Neural progenitor cell (in vitro differentiated cells): Measurements from ENCODE around the gene APOBEC3H. TPM values are rescaled to one million over a fixed set of nuclear protein-coding genes. Genes with fewer than 3 reads are reported as not detected.

ENCODE experiments used
- DNase-seq: peaks from one replicate; pipeline ENCODE4 v3.0.0-alpha.2; 2016; ENCODE audit warnings: low spot score
- H2AFZ ChIP-seq: fragments of 200-600 bp; sonication (generic); replicated peaks from 2 replicates; pipeline ENCODE4 v1.6.1; 2016; ENCODE audit warnings: antibody characterized with exemption
- H3F3A ChIP-seq: fragments of 200-600 bp; sonication (generic); 2 replicates; pipeline ENCODE4 v1.6.1; 2016; ENCODE audit warnings: antibody characterized with exemption, low read depth
- H3K27ac ChIP-seq: fragments of 200-600 bp; sonication (generic); 2 replicates; pipeline ENCODE4 v1.5.1; 2016; ENCODE audit warnings: mild to moderate bottlenecking
- H3K27me3 ChIP-seq: fragments of 200-600 bp; sonication (generic); 2 replicates; pipeline ENCODE4 v1.6.1; 2016; ENCODE audit warnings: mild to moderate bottlenecking, moderate library complexity
- H3K36me3 ChIP-seq: fragments of 200-600 bp; sonication (generic); 2 replicates; pipeline ENCODE4 v1.5.1; 2016
- H3K4me1 ChIP-seq: fragments of 200-600 bp; sonication (generic); 2 replicates; pipeline ENCODE4 v1.6.1; 2016; ENCODE audit warnings: mixed run types
- H3K4me2 ChIP-seq: fragments of 200-600 bp; sonication (generic); 2 replicates; pipeline ENCODE4 v1.6.1; 2016
- H3K4me3 ChIP-seq: fragments of 200-600 bp; sonication (generic); 2 replicates; pipeline ENCODE4 v1.5.1; 2016
- H3K79me2 ChIP-seq: fragments of 200-600 bp; sonication (generic); 2 replicates; pipeline ENCODE4 v1.6.1; 2016; ENCODE audit warnings: low read depth
- H3K9ac ChIP-seq: fragments of 200-600 bp; sonication (generic); 2 replicates; pipeline ENCODE4 v1.6.1; 2016
- H3K9me3 ChIP-seq: fragments of 200-600 bp; sonication (generic); 2 replicates; pipeline ENCODE4 v1.5.1; 2016; ENCODE audit warnings: low read depth
- H4K20me1 ChIP-seq: fragments of 200-600 bp; sonication (generic); 2 replicates; pipeline ENCODE4 v1.6.1; 2016; ENCODE audit warnings: low read depth
- H3K27ac Mint-ChIP-seq: 3 replicates; pipeline ENCODE4 v1.8.0; 2021; ENCODE audit warnings: mixed read lengths
- H3K27me3 Mint-ChIP-seq: 2 replicates; pipeline ENCODE4 v1.8.0; 2022; ENCODE audit warnings: low read depth, mild to moderate bottlenecking, inconsistent platforms, moderate library complexity, mixed read lengths; ENCODE audit not compliant: insufficient read depth
- H3K36me3 Mint-ChIP-seq: 3 replicates; pipeline ENCODE4 v1.8.0; 2021; ENCODE audit warnings: mixed read lengths
- H3K4me1 Mint-ChIP-seq: 3 replicates; pipeline ENCODE4 v1.8.0; 2021; ENCODE audit warnings: mixed read lengths
- H3K4me3 Mint-ChIP-seq: 3 replicates; pipeline ENCODE4 v1.8.0; 2021; ENCODE audit warnings: mild to moderate bottlenecking, moderate library complexity, mixed read lengths
- H3K9me3 Mint-ChIP-seq: 3 replicates; pipeline ENCODE4 v1.8.0; 2020; ENCODE audit warnings: mixed read lengths
- EZH2 ChIP-seq: fragments of 200-600 bp; sonication (generic); IDR thresholded peaks from 2 replicates; pipeline ENCODE4 v1.6.1; 2017; ENCODE audit warnings: antibody characterized with exemption, mild to moderate bottlenecking, moderate library complexity
- EZH2phosphoT487 ChIP-seq: fragments of 200-600 bp; sonication (generic); IDR thresholded peaks from 2 replicates; pipeline ENCODE4 v1.6.1; 2017; ENCODE audit warnings: antibody characterized with exemption
- total RNA-seq: library from RNA; depleted of rRNA; stranded (reverse); fragments of >200 nt; gene quantifications from 2 replicates; pipeline ENCODE4 v1.2.3, GENCODE V29; 2015; ENCODE audit warnings: low replicate concordance
- TF ChIP-seq, protein P1 (sequence below): fragments of 200-600 bp; sonication (generic); IDR thresholded peaks from 2 replicates; pipeline ENCODE4 v1.5.1; 2017; ENCODE audit warnings: antibody characterized with exemption, mild to moderate bottlenecking

The APOBEC3H gene
- total RNA-seq, 1 donor from 2014 or later = 1.4 TPM

DNA sequence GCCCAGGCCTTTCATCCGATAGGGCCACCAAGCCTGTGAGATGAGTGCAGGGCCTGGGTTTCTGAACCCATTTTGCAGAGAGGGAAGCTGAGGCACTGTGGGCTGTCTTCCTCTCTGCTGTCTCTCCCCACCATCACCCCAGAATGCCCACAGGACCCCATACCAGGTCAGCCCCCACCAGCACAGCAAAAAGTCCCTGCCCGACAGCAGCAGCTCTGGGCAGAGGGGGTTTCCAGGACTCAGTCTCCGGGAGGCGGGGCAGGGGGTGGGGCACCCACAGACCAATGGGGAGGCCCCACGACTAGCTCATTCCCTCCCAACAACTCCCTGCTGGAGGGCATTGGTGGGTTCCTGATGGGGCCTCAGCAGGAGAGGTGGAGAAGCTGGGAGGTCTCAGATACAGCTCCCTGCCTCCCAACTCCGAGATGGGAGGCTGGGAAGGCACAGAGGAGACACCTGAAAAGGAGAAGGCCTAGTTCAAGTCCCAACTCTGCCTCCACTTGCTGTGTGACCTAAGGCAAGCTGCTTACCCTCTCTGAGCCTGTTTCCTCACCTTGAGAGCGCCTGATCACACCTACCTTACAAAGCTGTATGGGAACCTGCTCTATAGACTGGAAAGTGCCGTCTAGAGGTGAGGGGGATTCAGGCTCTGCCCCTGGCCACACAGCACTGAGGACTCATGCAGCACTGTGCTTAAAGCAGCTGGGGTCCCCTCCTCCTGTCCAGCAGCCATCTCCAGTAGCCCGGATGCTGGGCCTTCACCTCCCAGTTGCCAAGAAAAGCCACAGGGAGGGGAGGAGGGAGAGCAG is 51.9 kb downstream of the APOBEC3H start:
- peaks cover 2% of the 10 kb centered on the region for H3K36me3 Mint-ChIP-seq
- Histone ChIP-seq H3K36me3 (no peaks in the 10 kb centered on the region), H3K4me2 (no peak overlapping the region), H3K4me3 (no peak overlapping the region), H3K79me2 (no peaks in the 10 kb centered on the region), H3K4me1 (peaks cover 10% of the 10 kb centered on the region), H3K9ac (no peak overlapping the region), H4K20me1 (no peaks in the 10 kb centered on the region), H3K9me3 (no peaks in the 10 kb centered on the region), H3K27me3 (peaks cover 35% of the 10 kb centered on the region), H3K27ac (no peak overlapping the region), H2AFZ (no peak overlapping the region), H3F3A (peaks cover 52% of the 10 kb centered on the region)
- TF ChIP-seq, protein P1, sequence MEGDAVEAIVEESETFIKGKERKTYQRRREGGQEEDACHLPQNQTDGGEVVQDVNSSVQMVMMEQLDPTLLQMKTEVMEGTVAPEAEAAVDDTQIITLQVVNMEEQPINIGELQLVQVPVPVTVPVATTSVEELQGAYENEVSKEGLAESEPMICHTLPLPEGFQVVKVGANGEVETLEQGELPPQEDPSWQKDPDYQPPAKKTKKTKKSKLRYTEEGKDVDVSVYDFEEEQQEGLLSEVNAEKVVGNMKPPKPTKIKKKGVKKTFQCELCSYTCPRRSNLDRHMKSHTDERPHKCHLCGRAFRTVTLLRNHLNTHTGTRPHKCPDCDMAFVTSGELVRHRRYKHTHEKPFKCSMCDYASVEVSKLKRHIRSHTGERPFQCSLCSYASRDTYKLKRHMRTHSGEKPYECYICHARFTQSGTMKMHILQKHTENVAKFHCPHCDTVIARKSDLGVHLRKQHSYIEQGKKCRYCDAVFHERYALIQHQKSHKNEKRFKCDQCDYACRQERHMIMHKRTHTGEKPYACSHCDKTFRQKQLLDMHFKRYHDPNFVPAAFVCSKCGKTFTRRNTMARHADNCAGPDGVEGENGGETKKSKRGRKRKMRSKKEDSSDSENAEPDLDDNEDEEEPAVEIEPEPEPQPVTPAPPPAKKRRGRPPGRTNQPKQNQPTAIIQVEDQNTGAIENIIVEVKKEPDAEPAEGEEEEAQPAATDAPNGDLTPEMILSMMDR = no peak
- TF ChIP-seq EZH2phosphoT487 (no peak), EZH2 (no peak)
- DNase-seq = peak; percentile 56
- H3K27me3 Mint-ChIP-seq = peaks cover 19% of the 10 kb centered on the region
- peaks cover 29% of the 10 kb centered on the region for H3K4me1 Mint-ChIP-seq
- no peaks in the 10 kb centered on the region for H3K9me3 Mint-ChIP-seq
- H3K4me3 Mint-ChIP-seq = no peak overlapping the region
- H3K27ac Mint-ChIP-seq = no peak overlapping the region

DNA sequence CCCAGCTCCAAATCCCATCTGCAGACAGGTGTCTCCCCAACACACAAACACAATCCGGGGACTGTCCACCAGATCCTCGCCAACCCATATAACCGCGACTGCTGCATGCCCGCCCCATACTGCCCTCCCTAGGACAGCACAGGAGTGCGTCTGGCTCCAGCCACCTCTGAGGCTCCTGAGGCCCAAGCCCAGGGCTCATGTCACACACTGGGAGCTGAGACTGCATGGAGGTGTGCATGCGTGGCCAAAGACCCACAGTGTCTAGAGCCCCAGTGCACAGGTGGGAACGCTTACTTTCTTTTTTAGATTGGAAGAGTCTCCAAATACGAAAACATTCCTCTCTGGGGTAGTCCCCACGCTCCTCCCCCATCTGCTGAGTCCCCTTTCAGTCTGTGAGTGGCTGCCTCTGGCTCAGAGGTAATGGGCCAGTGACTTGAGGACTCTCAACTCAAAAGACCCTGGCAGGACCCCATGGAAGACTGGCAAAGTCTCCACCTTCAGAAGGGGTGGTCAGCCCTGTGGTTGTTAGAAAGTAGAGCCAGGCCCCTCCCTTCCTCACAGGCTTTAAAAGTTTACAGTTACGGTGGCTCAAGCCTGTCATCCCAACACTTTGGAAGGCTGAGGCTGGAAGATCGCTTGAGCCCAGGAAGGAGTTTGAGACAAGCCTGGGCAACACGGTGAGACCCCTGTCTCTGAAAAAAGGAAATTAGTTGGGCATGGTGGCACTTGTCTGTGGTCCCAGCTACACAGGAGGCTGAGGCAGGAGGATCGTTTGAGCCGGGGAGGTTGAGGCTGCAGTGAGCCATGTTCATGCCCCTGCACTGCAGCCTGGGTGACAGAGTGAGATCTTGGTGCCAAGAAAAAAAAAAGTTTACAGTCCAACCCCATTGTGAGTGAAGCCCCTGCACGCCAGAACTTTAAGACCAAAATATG is 53.1 kb downstream of the APOBEC3H start:
- Histone ChIP-seq H2AFZ (no peak overlapping the region), H3K79me2 (no peaks in the 10 kb centered on the region), H3K4me1 (peaks cover 4% of the 10 kb centered on the region), H3K9me3 (no peaks in the 10 kb centered on the region), H3K36me3 (no peaks in the 10 kb centered on the region), H3K27ac (no peak overlapping the region), H4K20me1 (no peaks in the 10 kb centered on the region), H3K27me3 (peaks cover 37% of the 10 kb centered on the region), H3F3A (peaks cover 42% of the 10 kb centered on the region), H3K4me2 (no peak overlapping the region), H3K9ac (no peak overlapping the region), H3K4me3 (no peak overlapping the region)
- Mint-ChIP-seq H3K27ac (no peak overlapping the region), H3K36me3 (peaks cover 2% of the 10 kb centered on the region), H3K9me3 (no peaks in the 10 kb centered on the region), H3K4me1 (peaks cover 21% of the 10 kb centered on the region), H3K27me3 (peaks cover 25% of the 10 kb centered on the region), H3K4me3 (peak overlapping the region; percentile 59)
- DNase-seq = peak; percentile 40
- TF ChIP-seq, protein P1 = peak; percentile 11
- TF ChIP-seq EZH2 (no peak), EZH2phosphoT487 (no peak)

DNA sequence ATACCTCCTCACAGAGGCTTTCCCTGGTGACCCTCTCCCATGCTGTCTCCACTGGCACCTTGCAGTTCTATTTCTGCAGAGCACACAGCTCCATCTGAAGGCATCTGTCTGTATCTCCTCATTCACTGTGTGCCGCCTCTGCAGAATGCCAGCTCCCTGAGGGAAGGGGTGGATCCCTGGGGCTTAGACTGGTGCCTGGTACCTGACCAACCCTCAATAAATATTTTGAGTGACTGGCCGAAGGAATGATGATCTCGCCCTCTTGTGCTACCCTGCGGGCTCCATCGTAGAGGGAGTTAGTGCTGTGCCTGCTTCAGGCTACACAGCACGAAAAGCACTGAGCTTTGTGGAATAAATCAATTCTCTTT is 53.8 kb downstream of the APOBEC3H start:
- H3K4me3 Mint-ChIP-seq = peak overlapping the region; percentile 74
- Histone ChIP-seq H3K9me3 (no peaks in the 10 kb centered on the region), H3K9ac (no peak overlapping the region), H3K4me1 (peaks cover 4% of the 10 kb centered on the region), H3K79me2 (no peaks in the 10 kb centered on the region), H4K20me1 (no peaks in the 10 kb centered on the region), H2AFZ (no peak overlapping the region), H3K4me2 (no peak overlapping the region), H3K36me3 (no peaks in the 10 kb centered on the region), H3F3A (peaks cover 40% of the 10 kb centered on the region), H3K27ac (no peak overlapping the region), H3K27me3 (peaks cover 44% of the 10 kb centered on the region), H3K4me3 (no peak overlapping the region)
- H3K36me3 Mint-ChIP-seq = peaks cover 2% of the 10 kb centered on the region
- H3K9me3 Mint-ChIP-seq = no peaks in the 10 kb centered on the region
- TF ChIP-seq, protein P1 = no peak
- TF ChIP-seq EZH2phosphoT487 = no peak
- TF ChIP-seq EZH2 = no peak
- no peak overlapping the region for H3K27ac Mint-ChIP-seq
- DNase-seq = no peak
- H3K27me3 Mint-ChIP-seq = peaks cover 31% of the 10 kb centered on the region
- peaks cover 21% of the 10 kb centered on the region for H3K4me1 Mint-ChIP-seq
